Measurements from ENCODE around the gene ERH. TPM values are rescaled to one million over a fixed set of nuclear protein-coding genes. Genes with fewer than 3 reads are reported as not detected.

ERH gene
- total RNA-seq, 1 experiment from 2014 or later, result 352 TPM

DNA sequence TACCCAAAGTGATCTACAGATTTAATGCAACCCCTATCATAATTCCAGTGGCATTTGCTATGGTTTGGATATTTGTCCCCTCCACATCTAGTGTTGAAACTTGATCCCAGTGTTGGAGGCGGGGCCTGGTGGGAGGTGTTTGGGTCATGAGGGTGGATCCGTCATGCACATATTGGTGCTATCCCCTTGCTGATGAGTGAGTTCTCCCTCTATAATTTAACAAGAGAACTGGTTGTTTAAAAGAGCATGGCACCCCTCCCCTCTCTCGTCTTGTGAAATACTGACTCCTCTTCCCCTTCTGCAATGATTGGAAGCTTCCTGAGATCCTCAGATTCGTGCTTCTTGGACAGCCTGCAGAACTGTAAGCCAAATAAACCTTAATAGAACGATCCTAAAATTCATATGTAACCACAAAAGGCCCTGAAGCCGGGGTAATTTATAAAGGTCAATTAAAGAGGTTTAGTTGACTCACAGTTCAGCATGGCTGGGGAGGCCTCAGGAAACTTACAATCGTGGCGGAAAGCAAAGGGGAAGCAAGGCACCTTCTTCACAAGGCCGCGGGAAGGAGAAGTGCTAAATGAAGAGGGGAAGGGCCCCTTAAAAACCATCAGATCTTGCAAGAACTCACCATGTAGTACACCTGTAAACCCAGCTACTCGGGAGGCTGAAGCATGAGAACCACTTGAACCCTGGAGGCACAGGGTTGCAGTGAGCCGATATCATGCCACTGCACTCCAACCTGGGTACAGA is 41.6 kb upstream of the ERH start:
- DNase-seq (ENCODE audit: low read depth, low spot score) (no peak), ATAC-seq (no peak; the same call in 1 of the 2 replicates)
- ChIA-PET CTCF (interaction anchor here (1.5 kb wide), 1 partner anchor 20 kb away, joined by 3 read pairs; no protein-coding TSS in a partner anchor), POLR2A (no interaction called here), RAD21 (ENCODE audit: low non-redundant PET in 1 of 2, low total read pairs in 2 of 2, uncharacterized antibody in 2 of 2, unreplicated experiment in 2 of 2) (no interaction called here)
- Histone ChIP-seq H3K27ac (ENCODE audit: low read depth, low read length) (no peak overlapping the region), H3K79me2 (ENCODE audit: insufficient read depth, low read length) (peaks cover 56% of the 10 kb centered on the region), H2AFZ (ENCODE audit: low read depth, low read length, poor library complexity, severe bottlenecking) (no peak overlapping the region), H4K20me1 (ENCODE audit: insufficient read depth) (0 out of 2 replicates have a peak, but pooled peaks cover 8% of the 10 kb centered on the region), H3K9me2 (ENCODE audit: insufficient read depth) (no peaks in the 10 kb centered on the region), H3K36me3 (ENCODE audit: control insufficient read depth in 1 of 2, insufficient read depth in 2 of 2, low read length in 2 of 2) (peaks cover 0 to 5% of the 10 kb centered on the region in 2 experiments; a peak in 1 of 4 replicates), H3K4me2 (ENCODE audit: low read length) (no peak overlapping the region), H3K9ac (ENCODE audit: low read length) (no peak overlapping the region), H3K9me3 (ENCODE audit: control insufficient read depth in 1 of 2, insufficient read depth in 1 of 2, low read depth in 1 of 2, low read length in 2 of 2) (no peaks in the 10 kb centered on the region), H3K4me1 (ENCODE audit: control insufficient read depth in 1 of 2, insufficient read depth in 2 of 2, low read length in 2 of 2) (peaks cover 0 to 6% of the 10 kb centered on the region in 2 experiments; a peak in 2 of 4 replicates), H3K27me3 (ENCODE audit: insufficient read depth, low read length) (no peaks in the 10 kb centered on the region), H3K4me3 (replicated peaks in 1 of 2; ENCODE audit: low read depth in 1 of 2, low read length in 2 of 2) (no peak overlapping the region)
- TF ChIP-seq POLR2AphosphoS5 (IDR thresholded peaks at IDR 0.05; ENCODE audit: low read depth, low read length), result no peak
- no peak for TF ChIP-seq SRF (IDR thresholded peaks at IDR 0.05; ENCODE audit: low read depth)
- TF ChIP-seq POLR2A (IDR thresholded peaks at IDR 0.05; ENCODE audit: borderline replicate concordance, extremely low read depth, insufficient read depth, insufficient read length), result no peak
- TF ChIP-seq, protein P1, sequence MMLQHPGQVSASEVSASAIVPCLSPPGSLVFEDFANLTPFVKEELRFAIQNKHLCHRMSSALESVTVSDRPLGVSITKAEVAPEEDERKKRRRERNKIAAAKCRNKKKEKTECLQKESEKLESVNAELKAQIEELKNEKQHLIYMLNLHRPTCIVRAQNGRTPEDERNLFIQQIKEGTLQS (IDR thresholded peaks at IDR 0.05), result no peak
- no TSS peak for BruUV-seq (replicated peaks)
- intact Hi-C loops (cut with micrococcal nuclease), result no loop called here

DNA sequence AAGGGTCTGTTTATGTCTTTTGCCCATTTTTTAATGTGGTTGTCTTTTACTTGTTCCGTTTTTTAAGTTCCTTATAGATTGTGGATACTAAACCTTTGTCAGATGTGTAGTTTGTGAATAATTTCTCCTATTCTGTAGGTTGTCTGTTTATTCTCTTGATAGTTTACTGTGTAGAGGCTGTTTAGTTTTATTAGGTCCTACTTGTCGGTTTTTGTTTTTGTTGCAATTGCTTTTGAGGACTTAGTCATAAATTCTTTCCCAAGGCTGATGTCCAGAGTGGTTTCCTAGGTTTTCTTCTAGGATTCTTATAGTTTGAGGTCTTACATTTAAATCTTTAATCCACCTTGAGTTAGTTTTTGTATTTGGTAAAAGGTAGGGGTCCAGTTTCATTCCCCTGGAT is 34.3 kb upstream of the ERH start:
- intact Hi-C loops (cut with micrococcal nuclease), result no loop called here
- Histone ChIP-seq H3K4me1 (ENCODE audit: control insufficient read depth in 1 of 2, insufficient read depth in 2 of 2, low read length in 2 of 2) (no peaks in the 10 kb centered on the region), H3K27ac (ENCODE audit: low read depth, low read length) (no peak overlapping the region), H3K27me3 (ENCODE audit: insufficient read depth, low read length) (no peaks in the 10 kb centered on the region), H2AFZ (ENCODE audit: low read depth, low read length, poor library complexity, severe bottlenecking) (no peak overlapping the region), H3K79me2 (ENCODE audit: insufficient read depth, low read length) (peaks cover 80% of the 10 kb centered on the region), H3K4me3 (replicated peaks in 1 of 2; ENCODE audit: low read depth in 1 of 2, low read length in 2 of 2) (no peak overlapping the region), H3K9ac (ENCODE audit: low read length) (no peak overlapping the region), H4K20me1 (ENCODE audit: insufficient read depth) (0 out of 2 replicates have a peak, but pooled peaks cover 5% of the 10 kb centered on the region), H3K36me3 (ENCODE audit: control insufficient read depth in 1 of 2, insufficient read depth in 2 of 2, low read length in 2 of 2) (no peaks in the 10 kb centered on the region), H3K9me3 (ENCODE audit: control insufficient read depth in 1 of 2, insufficient read depth in 1 of 2, low read depth in 1 of 2, low read length in 2 of 2) (no peaks in the 10 kb centered on the region), H3K4me2 (ENCODE audit: low read length) (no peak overlapping the region), H3K9me2 (ENCODE audit: insufficient read depth) (no peaks in the 10 kb centered on the region; the same call in 1 of the 2 replicates)
- DNase-seq (ENCODE audit: low read depth, low spot score) (no peak), ATAC-seq (no peak)
- ChIA-PET POLR2A (no interaction called here), RAD21 (ENCODE audit: low non-redundant PET in 1 of 2, low total read pairs in 2 of 2, uncharacterized antibody in 2 of 2, unreplicated experiment in 2 of 2) (no interaction called here), CTCF (no interaction called here)
- no TSS peak for BruUV-seq (replicated peaks)
- TF ChIP-seq RAD21 (IDR thresholded peaks at IDR 0.05; ENCODE audit: low read depth) (no peak), CTCF (IDR thresholded peaks at IDR 0.05 in 2 of 3, conservative IDR thresholded peaks at IDR 0.05 in 1 of 3; ENCODE audit: borderline replicate concordance in 1 of 3, insufficient read depth in 1 of 3, low read depth in 2 of 3, low read length in 2 of 3) (no peak)

All from HCT116 (cell line).